Prostate gland (tissue), 2 donors: ENCODE measurements around the gene PHAF1. TPM values are rescaled to one million over a fixed set of nuclear protein-coding genes. Genes with fewer than 3 reads are reported as not detected.

Experiments used
- DNase-seq: peaks from one replicate; pipeline ENCODE4 v3.0.0-alpha.2; 2019; ENCODE audit warnings: low spot score
- H3K27ac ChIP-seq, 2 donors: fragments of 200-600 bp; sonication (generic); 2 replicates each; pipeline ENCODE4 v1.5.1; 2017 to 2019
- H3K27me3 ChIP-seq: fragments of 200-600 bp; sonication (generic); replicated peaks from 2 replicates; pipeline ENCODE4 v1.5.1; 2019; ENCODE audit not compliant: insufficient read depth
- H3K36me3 ChIP-seq, 2 donors: fragments of 200-600 bp; sonication (generic); 1 replicate in 1 of 2; 2 replicates in 1 of 2; pipeline versions ENCODE4 v1.5.1 to v1.8.1; 2017 to 2019
- H3K4me1 ChIP-seq: fragments of 200-600 bp; sonication (generic); replicated peaks from 2 replicates; pipeline ENCODE4 v1.5.1; 2019
- H3K4me3 ChIP-seq, 2 donors: fragments of 200-600 bp; sonication (generic); 2 replicates each; pipeline ENCODE4 v1.5.1; 2017 to 2019
- H3K9me3 ChIP-seq: fragments of 200-600 bp; sonication (generic); 2 replicates; pipeline ENCODE4 v1.5.1; 2017
- POLR2A ChIP-seq: fragments of 450-650 bp; IDR thresholded peaks from one replicate; pipeline ENCODE4 v1.6.1; 2016; ENCODE audit warnings: antibody characterized with exemption, mild to moderate bottlenecking
- POLR2AphosphoS5 ChIP-seq: sonication (generic); formaldehyde crosslinking; IDR thresholded peaks from one replicate; pipeline ENCODE4 v1.6.1; 2017; ENCODE audit warnings: antibody characterized with exemption
- WGBS: methylation state at CpG from one replicate; pipeline ENCODE4 v1.1.5; 2018; 5-methylcytosine and 5-hydroxymethylcytosine counted together
- intact Hi-C: fragments of 100-400 bp; cut with DNase I; formaldehyde crosslinking; loops from one replicate; pipeline ENCODE4 v1.14.2; 2022
- total RNA-seq, 2 donors: library from RNA; depleted of rRNA; stranded (reverse); fragments of >200 nt; gene quantifications; one replicate each; pipeline ENCODE4 v1.1.0, GENCODE V29; 2016
- TF ChIP-seq, protein P1 (sequence below), 4 experiments: fragments of 200-600 bp in 2 of 4; fragments of 450-650 bp in 2 of 4; sonication (generic) in 2 of 4; IDR thresholded peaks; 1 replicate in 3 of 4; 2 replicates in 1 of 4; pipeline ENCODE4 v1.5.1; 2016 to 2019; ENCODE audit warnings: antibody characterized with exemption in 4 of 4, mild to moderate bottlenecking in 2 of 4, moderate library complexity in 2 of 4

PHAF1 gene
- total RNA-seq, 2 donors from 2014 or later: 30.1 to 31.9 TPM

DNA sequence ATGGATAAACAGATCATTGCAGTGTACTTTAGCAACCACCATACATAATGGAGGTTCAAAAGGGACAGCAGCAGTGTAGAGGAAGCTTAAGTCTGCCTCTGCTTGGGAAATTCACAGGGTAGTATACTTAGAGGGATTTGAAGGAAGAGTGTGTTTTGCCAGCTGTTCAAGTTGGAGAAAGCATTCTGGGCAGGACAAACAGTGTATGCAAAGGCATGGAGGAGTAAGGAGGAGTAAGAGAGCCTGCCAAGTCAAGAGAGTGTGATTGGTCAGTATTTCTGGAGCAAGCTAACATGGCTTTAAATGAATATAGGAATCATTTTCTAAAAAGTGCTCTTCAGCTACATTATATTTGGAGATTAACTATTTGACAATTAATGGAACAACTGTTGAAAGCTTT lies 22.9 kb upstream of the PHAF1 start:
- intact Hi-C loops: no loop called here
- H3K36me3 ChIP-seq: no peaks in the 10 kb centered on the region
- no peaks in the 10 kb centered on the region for H3K9me3 ChIP-seq
- no peak overlapping the region for H3K27ac ChIP-seq
- TF ChIP-seq POLR2AphosphoS5: no peak
- TF ChIP-seq, protein P1, sequence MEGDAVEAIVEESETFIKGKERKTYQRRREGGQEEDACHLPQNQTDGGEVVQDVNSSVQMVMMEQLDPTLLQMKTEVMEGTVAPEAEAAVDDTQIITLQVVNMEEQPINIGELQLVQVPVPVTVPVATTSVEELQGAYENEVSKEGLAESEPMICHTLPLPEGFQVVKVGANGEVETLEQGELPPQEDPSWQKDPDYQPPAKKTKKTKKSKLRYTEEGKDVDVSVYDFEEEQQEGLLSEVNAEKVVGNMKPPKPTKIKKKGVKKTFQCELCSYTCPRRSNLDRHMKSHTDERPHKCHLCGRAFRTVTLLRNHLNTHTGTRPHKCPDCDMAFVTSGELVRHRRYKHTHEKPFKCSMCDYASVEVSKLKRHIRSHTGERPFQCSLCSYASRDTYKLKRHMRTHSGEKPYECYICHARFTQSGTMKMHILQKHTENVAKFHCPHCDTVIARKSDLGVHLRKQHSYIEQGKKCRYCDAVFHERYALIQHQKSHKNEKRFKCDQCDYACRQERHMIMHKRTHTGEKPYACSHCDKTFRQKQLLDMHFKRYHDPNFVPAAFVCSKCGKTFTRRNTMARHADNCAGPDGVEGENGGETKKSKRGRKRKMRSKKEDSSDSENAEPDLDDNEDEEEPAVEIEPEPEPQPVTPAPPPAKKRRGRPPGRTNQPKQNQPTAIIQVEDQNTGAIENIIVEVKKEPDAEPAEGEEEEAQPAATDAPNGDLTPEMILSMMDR (IDR thresholded peaks at IDR 0.05): no peak
- no peak for TF ChIP-seq POLR2A
- no peaks in the 10 kb centered on the region for H3K27me3 ChIP-seq
- no peak overlapping the region for H3K4me3 ChIP-seq
- DNase-seq: no peak
- H3K4me1 ChIP-seq: no peaks in the 10 kb centered on the region

DNA sequence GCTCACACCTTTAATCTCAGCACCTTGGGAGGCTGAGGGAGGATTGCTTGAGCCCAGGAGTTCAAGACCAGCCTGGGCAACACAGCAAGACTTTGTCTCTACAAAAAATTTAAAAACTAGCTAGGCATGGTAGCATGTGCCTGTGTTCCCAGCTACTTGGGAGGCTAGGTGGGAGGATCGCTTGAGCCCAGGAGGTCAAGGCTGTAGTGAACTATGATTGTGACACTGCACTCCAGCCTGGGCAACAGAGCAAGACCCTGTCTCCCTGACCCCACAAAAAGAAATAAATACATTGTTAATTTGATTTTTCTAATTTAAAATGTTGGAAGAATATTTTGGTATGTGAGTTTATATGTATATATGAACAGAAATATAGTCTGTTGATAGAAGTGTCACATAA lies 22.4 kb upstream of the PHAF1 start:
- Histone ChIP-seq H3K36me3 (no peaks in the 10 kb centered on the region), H3K27me3 (no peaks in the 10 kb centered on the region), H3K4me1 (no peaks in the 10 kb centered on the region), H3K27ac (no peak overlapping the region), H3K9me3 (no peaks in the 10 kb centered on the region), H3K4me3 (no peak overlapping the region)
- no peak for DNase-seq
- WGBS: 96% methylated on average over 1 of the region's 1 CpG
- TF ChIP-seq, protein P1 (IDR thresholded peaks at IDR 0.05): no peak
- intact Hi-C loops: no loop called here

DNA sequence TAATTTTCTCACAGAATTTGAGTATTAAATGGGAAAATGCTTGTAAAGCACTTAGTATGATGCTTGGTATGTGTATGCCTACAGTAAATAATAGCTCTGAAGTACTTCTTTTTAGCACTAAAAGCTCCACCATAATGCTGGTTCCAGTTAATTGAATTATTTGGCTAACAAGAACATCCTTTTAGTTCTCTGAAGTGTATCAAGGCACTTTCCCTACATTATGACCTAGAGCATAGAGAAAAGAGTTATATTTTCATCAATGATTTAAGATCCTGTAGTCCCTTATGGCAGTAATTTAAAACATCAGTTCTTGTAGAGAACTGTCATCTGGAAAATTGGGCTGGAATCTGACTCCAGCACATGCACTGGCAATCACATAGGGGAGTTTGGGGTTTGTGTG lies 21.9 kb upstream of the PHAF1 start:
- Histone ChIP-seq H3K27ac (no peak overlapping the region), H3K4me1 (no peaks in the 10 kb centered on the region), H3K36me3 (no peaks in the 10 kb centered on the region), H3K9me3 (no peaks in the 10 kb centered on the region), H3K27me3 (no peaks in the 10 kb centered on the region), H3K4me3 (no peak overlapping the region)
- intact Hi-C loops: no loop called here
- DNase-seq: no peak
- no peak for TF ChIP-seq POLR2A
- TF ChIP-seq, protein P1 (IDR thresholded peaks at IDR 0.05): no peak
- TF ChIP-seq POLR2AphosphoS5: no peak

DNA sequence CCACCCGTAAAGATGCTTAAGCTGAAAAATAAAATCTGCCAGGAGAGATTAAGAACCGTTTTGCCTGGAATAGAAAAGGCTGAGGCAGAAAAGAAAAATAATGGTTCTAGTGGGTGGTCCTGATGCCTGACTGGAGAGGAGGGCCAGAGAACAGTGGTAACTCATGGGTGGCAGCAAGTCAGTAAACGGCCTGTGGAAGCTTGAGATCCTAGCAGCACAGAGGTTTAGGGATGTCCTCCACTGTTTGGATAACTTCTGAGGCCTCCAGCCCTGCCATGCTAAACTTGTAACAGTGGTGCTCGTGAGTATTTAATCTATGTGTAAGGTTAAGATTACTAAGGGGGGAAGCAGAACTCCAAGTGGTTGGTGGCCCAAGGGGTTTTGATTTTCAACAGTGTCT lies 21.2 kb upstream of the PHAF1 start:
- Histone ChIP-seq H3K4me3 (no peak overlapping the region), H3K36me3 (no peaks in the 10 kb centered on the region), H3K9me3 (no peaks in the 10 kb centered on the region), H3K27ac (no peak overlapping the region), H3K4me1 (no peaks in the 10 kb centered on the region), H3K27me3 (no peaks in the 10 kb centered on the region)
- intact Hi-C loops: no loop called here
- DNase-seq: no peak
- 64% methylated on average over 4 of the region's 4 CpGs for WGBS
- no peak for TF ChIP-seq POLR2A
- no peak for TF ChIP-seq POLR2AphosphoS5
- TF ChIP-seq, protein P1 (IDR thresholded peaks at IDR 0.05): no peak

DNA sequence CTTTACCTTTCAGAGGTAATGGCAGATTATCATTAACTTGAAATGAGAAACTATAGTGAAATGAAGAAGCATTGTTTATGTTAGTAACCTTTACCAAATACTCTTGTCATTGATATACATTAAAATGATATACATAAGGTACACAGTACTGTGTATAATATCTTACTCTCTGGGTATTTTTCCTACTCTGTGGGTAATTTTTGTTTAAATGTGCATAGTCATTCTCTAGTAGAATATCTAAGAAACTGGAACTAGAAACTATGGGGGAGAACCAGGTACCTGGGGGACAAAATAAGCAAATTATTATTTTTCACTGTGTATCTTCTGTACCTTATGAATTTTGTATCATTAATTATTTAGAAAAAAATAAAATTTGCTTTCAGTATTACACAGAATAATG lies 20.6 kb upstream of the PHAF1 start:
- intact Hi-C loops: no loop called here
- Histone ChIP-seq H3K36me3 (no peaks in the 10 kb centered on the region), H3K27ac (no peak overlapping the region), H3K4me1 (no peaks in the 10 kb centered on the region), H3K9me3 (no peaks in the 10 kb centered on the region), H3K27me3 (no peaks in the 10 kb centered on the region), H3K4me3 (no peak overlapping the region)
- TF ChIP-seq, protein P1 (IDR thresholded peaks at IDR 0.05): no peak
- TF ChIP-seq POLR2AphosphoS5: no peak
- TF ChIP-seq POLR2A: no peak
- DNase-seq: no peak
